ENCODE measurements around the gene OSTN.

Gene OSTN

GRCh38 chr3:191313296-191313695 lies 114.3 kb downstream of the OSTN start:
- no peak overlapping the region for H3K4me2 ChIP-seq (ENCODE audit: low read depth, low read length, poor library complexity, severe bottlenecking)

GRCh38 chr3:191314109-191314728 lies 115.2 kb downstream of the OSTN start:
- no peaks in the 10 kb centered on the region for H3K36me3 ChIP-seq (ENCODE audit: insufficient read depth, low read length)
- no peak overlapping the region for H3K4me2 ChIP-seq (ENCODE audit: low read depth, low read length, poor library complexity, severe bottlenecking)

More at GRCh38 chr3:191313296-191313695, 114.3 kb downstream of the OSTN start:
- H3K9me2 ChIP-seq (replicated peaks; ENCODE audit: low read depth, low read length), result no peaks in the 10 kb centered on the region
- H3K9ac ChIP-seq (ENCODE audit: low read depth, low read length, poor library complexity, severe bottlenecking), result no peak overlapping the region
- H3K9me3 ChIP-seq (ENCODE audit: insufficient read depth, low read depth, low read length), result no peaks in the 10 kb centered on the region
- no peak overlapping the region for H3K4me3 ChIP-seq (ENCODE audit: low read length, poor library complexity, severe bottlenecking)
- no peaks in the 10 kb centered on the region for H3K27me3 ChIP-seq (ENCODE audit: insufficient read depth, low read length, poor library complexity, severe bottlenecking)
- no peaks in the 10 kb centered on the region for H3K36me3 ChIP-seq (ENCODE audit: insufficient read depth, low read length)
- no peaks in the 10 kb centered on the region for H3K4me1 ChIP-seq (ENCODE audit: insufficient read depth, low read length, poor library complexity, severe bottlenecking)
- H4K20me1 ChIP-seq (ENCODE audit: insufficient read depth, low read length, poor library complexity, severe bottlenecking), result no peaks in the 10 kb centered on the region
- no peak overlapping the region for H2AFZ ChIP-seq (ENCODE audit: low read length)
- H3F3A ChIP-seq (ENCODE audit: low read depth), result no peaks in the 10 kb centered on the region
- no peaks in the 10 kb centered on the region for H3K79me2 ChIP-seq (ENCODE audit: insufficient read depth, low read length)
- TF ChIP-seq EZH2phosphoT487 (IDR thresholded peaks at IDR 0.05; ENCODE audit: borderline replicate concordance) (no peak), CTCF (conservative IDR thresholded peaks at IDR 0.05; ENCODE audit: low read length) (no peak)

More at GRCh38 chr3:191314109-191314728, 115.2 kb downstream of the OSTN start:
- Histone ChIP-seq H3K9me2 (replicated peaks; ENCODE audit: low read depth, low read length) (no peaks in the 10 kb centered on the region), H3K27me3 (ENCODE audit: insufficient read depth, low read length, poor library complexity, severe bottlenecking) (no peaks in the 10 kb centered on the region), H3F3A (ENCODE audit: low read depth) (no peaks in the 10 kb centered on the region), H3K4me1 (ENCODE audit: insufficient read depth, low read length, poor library complexity, severe bottlenecking) (no peaks in the 10 kb centered on the region), H3K9me3 (ENCODE audit: insufficient read depth, low read depth, low read length) (no peaks in the 10 kb centered on the region), H3K9ac (ENCODE audit: low read depth, low read length, poor library complexity, severe bottlenecking) (no peak overlapping the region), H2AFZ (ENCODE audit: low read length) (no peak overlapping the region), H3K79me2 (ENCODE audit: insufficient read depth, low read length) (no peaks in the 10 kb centered on the region), H4K20me1 (ENCODE audit: insufficient read depth, low read length, poor library complexity, severe bottlenecking) (no peaks in the 10 kb centered on the region), H3K4me3 (ENCODE audit: low read length, poor library complexity, severe bottlenecking) (no peak overlapping the region)
- TF ChIP-seq CTCF (conservative IDR thresholded peaks at IDR 0.05; ENCODE audit: low read length) (no peak), EZH2phosphoT487 (IDR thresholded peaks at IDR 0.05; ENCODE audit: borderline replicate concordance) (no peak)

All from Loucy (cell line).